HG02970 (cell line): ENCODE measurements around the gene SMAD3.

Experiments
- ATAC-seq: cut with Tn5 transposase; IDR thresholded peaks from one replicate; pipeline ENCODE4 v1.9.1; 2021; ENCODE audit warnings: mild to moderate bottlenecking, moderate library complexity, moderate number of reproducible peaks; ENCODE audit not compliant: unreplicated experiment, low FRiP score

Gene SMAD3

GRCh38 chr15:67175643-67176071 is 110.3 kb downstream of the SMAD3 start:
- ATAC-seq, result no peak

- no peak for ATAC-seq
Measured at GRCh38 chr15:67176195-67176971, 111.0 kb downstream of the SMAD3 start.

- no peak for ATAC-seq
Measured at GRCh38 chr15:67177752-67178151, 112.3 kb downstream of the SMAD3 start.

DNA sequence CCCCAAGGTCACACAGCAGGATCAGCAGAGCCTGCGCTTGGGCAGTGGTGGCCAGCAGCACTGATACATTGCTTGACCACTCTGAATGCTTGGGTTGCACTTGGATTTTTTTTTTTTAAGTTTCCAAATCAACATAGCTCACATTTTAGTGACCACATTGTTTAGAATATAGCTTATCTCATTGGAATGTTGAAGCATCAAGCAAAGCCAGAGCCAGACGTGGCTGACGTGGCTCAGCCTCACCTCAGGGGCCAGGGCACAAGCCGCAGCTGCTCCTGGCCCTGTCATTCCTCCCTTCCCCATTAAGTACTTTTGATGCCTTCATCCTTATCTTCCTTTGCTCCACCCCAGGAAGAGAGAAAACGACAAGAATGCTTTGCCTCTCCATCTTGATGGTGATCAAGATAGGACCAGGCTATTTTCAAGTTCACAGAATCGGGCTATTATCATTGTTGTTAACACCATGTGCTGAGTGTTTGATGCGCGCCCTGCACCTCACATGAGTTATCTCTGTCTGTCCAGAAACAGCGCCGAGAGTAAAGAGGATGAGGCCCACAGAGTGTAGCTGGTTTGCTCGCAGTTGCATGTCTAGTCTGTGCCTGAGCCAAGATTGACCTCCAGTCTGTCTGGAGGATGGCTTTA is 113.3 kb downstream of the SMAD3 start:
- no peak for ATAC-seq

DNA sequence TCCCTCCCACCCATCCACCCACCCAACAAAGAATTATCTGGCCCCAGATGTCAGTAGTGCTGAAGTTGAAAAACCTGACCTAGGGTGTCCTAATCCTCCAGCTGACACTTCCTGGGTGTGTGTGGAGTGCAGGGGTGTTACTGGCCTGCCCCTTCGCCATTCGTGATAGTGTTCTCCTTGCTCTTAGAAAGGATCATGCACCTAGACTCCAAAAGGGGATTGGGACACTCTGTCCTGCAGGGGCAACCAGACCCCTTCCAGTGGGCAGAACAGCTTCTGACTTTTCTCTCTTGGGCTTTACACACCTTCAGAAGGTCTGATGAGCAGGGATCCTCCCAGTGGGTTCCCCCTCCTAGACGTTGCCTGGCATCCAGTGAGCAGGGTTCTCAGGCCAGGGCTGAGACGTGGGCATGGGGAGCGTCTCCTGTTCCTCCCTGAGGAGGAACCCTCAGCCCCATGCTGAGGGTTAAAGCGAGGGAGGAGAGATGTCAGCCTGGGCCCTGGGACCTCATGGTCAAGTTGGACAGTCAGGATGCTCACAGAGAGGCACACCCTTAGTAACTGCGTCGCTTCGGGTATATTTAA is 114.1 kb downstream of the SMAD3 start:
- ATAC-seq, result no peak

DNA sequence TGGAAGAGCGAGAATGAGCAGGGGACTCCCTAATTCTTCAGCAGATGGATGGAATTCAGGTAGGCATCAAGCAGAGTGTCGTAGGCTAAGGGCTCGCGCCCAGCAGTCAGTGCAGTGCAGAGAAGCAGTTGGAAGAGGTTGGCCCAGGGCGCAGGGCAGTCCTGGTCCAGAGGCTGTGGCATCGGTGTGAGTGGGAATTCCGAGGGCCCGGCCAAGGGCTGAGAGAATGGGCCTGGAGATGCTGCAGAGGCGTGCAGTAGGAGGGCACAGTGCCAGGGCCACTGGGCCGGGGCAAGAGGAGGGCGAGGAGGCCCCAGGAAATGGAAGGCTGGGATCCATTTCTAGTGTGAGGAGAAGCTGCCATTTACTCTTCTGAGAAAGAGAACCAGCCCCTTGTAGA is 114.6 kb downstream of the SMAD3 start:
- no peak for ATAC-seq

DNA sequence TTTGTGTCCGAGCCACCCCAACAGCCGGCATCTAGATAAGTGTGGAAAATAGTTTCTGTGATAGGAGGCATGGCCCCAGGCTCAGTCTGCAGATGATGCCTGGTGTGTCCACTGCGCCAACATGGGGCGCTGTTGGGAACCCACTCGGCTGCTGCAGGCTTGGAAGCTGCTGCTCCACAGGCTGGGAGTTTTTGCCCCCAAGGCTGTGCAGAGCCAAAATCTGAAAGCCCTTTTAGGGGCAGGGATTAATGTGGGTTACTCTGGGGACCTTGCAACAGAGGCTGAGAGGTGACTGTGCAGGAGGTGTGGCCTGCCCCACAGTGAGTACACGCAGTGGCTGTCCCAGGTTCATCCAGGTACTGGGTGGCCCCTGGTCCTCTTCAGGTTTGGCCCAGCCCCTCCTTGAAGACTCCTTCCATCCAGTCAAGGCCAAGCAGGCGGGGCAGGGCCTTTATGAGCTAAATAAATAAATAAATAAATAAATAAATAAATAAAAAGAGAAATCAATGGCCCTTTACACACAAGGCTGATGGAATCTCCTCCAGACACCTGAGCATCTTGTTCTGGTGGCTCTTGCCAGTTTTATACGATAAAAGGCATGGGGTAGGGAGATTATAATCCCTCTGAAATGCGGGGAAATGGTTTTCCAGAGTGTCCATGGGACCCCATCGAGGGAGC is 115.3 kb downstream of the SMAD3 start:
- ATAC-seq, result no peak

GRCh38 chr15:67181221-67181639 is 115.8 kb downstream of the SMAD3 start:
- no peak for ATAC-seq

DNA sequence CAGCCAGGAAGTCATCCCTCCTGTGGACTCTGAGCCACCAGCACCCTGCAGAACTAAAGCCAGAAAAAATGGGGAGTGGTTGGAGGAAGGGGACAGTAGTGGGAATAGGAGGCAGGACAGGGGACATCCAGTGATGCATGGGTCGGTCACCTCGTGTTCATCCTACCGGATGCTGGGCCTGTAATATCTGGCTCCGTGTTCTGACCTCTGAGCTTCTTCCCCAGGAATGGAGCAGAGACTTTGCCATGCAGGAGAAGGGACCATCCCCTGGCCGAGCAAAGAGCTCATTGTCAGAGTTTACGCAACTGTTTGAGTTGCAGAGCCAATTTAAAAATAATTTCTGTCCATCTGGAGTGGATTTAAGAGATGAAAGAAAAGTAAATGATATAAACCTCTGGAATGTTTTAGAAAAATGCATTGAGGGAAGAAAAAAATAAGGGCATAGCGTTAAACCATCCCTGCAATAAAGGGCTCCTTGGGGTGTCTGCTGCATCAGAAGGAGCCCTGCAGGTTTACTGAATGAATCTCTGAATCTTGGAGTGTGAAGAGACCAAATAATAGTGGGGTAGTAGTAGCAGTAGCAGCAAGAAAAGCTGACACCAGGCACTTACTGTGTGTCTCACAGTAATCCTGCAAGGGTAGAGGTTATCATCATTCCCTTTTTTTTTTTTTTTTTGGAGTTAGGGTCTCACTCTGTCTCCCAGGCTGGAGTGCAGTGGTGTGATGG is 118.2 kb downstream of the SMAD3 start:
- no peak for ATAC-seq

DNA sequence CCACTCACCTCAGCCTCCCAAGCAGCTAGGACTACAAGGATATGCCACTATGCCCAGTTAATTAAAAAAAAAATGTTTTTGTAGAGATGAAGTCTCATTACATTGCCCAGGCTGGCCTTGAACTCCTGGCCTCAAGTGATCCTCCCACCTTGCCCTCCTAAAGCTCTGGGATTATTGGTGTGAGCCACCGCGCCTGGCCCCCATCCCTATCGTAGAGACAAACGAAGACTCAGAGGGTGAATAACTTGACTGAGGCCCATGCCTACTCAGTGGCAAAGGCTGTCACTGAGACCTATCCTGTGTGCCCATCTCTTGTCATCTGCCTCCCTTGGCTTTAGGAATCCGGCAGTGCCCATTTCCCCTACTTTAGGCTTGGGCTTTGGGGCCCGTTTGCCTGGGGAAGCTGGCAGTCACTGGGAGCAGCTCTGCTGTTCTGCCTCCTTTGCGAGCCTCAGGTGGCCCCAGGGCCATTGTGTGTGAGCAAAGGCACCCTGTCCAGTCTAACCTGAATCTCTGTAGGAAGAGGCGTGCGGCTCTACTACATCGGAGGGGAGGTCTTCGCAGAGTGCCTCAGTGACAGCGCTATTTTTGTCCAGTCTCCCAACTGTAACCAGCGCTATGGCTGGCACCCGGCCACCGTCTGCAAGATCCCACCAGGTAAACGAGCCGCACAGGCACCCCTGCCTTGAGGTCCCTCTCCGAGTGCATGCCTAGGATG is 119.0 kb downstream of the SMAD3 start:
- no peak for ATAC-seq

DNA sequence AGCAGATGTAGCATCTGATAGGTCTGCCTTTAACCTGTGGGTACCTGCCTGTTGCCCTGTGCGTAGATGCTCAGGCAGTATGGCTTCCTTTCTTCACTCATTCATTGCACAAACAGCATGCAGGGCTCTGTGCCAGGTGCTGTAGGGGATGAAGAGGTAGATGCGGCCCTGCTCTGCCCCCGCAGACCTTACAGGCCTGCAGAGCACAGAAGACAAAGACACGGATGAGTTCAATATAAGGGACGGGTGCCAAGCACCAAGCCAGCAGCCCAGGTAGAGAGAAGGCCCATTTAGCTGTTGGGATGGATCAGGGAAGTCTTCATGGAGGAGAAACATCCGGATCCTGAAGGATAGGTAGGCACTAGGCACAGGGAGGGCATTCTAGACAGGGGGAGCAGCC is 119.6 kb downstream of the SMAD3 start:
- ATAC-seq, result no peak

GRCh38 chr15:67185621-67186225 is 120.3 kb downstream of the SMAD3 start:
- ATAC-seq, result no peak

GRCh38 chr15:67186226-67186649 is 120.8 kb downstream of the SMAD3 start:
- no peak for ATAC-seq

GRCh38 chr15:67186688-67187087 is 121.3 kb downstream of the SMAD3 start:
- no peak for ATAC-seq

GRCh38 chr15:67187351-67187854 is 122.0 kb downstream of the SMAD3 start:
- no peak for ATAC-seq

DNA sequence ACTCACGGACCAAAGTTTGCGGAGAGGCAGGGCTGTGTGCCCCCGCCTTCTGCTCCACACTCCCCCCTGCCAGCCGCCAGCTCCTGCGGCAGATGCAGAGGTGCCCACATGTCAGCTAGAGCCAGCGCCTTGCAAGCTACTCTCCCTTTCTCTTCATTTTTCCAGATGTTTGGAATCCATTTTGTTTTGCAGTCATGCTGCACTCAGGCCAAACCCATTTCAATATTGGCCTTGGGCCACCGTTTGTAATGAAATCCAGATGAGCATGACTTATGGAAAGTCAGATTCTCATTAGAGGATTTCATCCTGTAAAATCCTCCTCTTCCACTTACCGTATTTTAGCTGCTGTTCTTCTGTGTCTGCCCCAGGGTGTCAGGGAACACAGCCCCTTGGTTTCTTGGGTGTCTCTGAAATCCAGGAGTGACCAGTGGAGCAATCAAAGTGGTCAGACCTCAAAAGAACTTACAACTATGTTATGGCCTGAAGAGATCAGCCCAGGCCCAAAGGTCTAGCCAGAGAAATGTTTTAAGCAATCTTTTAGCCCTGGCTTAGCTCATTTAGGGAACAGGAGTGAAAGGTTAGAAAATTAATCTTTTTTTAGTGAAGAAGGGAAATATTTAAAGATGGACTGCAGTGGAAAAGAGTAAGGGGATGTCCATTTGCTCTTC is 123.3 kb downstream of the SMAD3 start:
- no peak for ATAC-seq

GRCh38 chr15:67189326-67190051 is 124.1 kb downstream of the SMAD3 start:
- no peak for ATAC-seq

DNA sequence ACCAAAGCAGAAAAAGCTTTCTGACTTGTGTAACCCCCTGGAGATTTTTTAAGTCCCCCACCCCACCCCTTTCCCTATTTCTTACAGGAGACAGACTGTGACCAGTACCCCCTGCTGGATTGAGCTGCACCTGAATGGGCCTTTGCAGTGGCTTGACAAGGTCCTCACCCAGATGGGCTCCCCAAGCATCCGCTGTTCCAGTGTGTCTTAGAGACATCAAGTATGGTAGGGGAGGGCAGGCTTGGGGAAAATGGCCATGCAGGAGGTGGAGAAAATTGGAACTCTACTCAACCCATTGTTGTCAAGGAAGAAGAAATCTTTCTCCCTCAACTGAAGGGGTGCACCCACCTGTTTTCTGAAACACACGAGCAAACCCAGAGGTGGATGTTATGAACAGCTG is 124.9 kb downstream of the SMAD3 start:
- ATAC-seq, result no peak
